Stimulated activated CD8-positive, alpha-beta memory T cell treated with anti-CD3 and anti-CD28 coated beads, Interleukin-12 subunit alpha, Interleukin-12 subunit beta, amount 100 ng/mL, for 24 hours (primary cell): ENCODE measurements around the gene ECT2.
"Not testable (repeated sequence)": the region's sequence is repeated elsewhere in the genome, so short reads cannot be mapped to it uniquely, and the experiment has no call there.

Experiments used
- DNase-seq: peaks from one replicate; pipeline ENCODE4 v3.0.0-alpha.2; 2020; ENCODE audit errors: extremely low read depth

The ECT2 gene

GRCh38 chr3:172750368-172751174, at the start of gene ECT2:
ECT2 (plus strand) TSS chr3:172750726; CDS start chr3:172754531, 3,805 bp downstream.
- DNase-seq: peak; percentile 96

- DNase-seq: no peak
These were observed 49.5 kb upstream of the ECT2 start for GRCh38 chr3:172700936-172701455.

- no peak for DNase-seq
These were observed 48.8 kb upstream of the ECT2 start for GRCh38 chr3:172701751-172702150.

- DNase-seq: no peak
These were observed 48.3 kb upstream of the ECT2 start for GRCh38 chr3:172702256-172702655.

- DNase-seq: not testable (repeated sequence)
These were observed 47.8 kb upstream of the ECT2 start for GRCh38 chr3:172702731-172703130.

- DNase-seq: no peak
These were observed 46.5 kb upstream of the ECT2 start for GRCh38 chr3:172704001-172704400.

GRCh38 chr3:172705170-172705569, 45.4 kb upstream of the ECT2 start:
- DNase-seq: no peak

- DNase-seq: no peak
These were observed 43.5 kb upstream of the ECT2 start for GRCh38 chr3:172707030-172707429.

GRCh38 chr3:172707967-172708366, 42.6 kb upstream of the ECT2 start:
- DNase-seq: no peak

GRCh38 chr3:172708921-172709773, 41.4 kb upstream of the ECT2 start:
- no peak for DNase-seq

GRCh38 chr3:172709774-172710663, 40.5 kb upstream of the ECT2 start:
- DNase-seq: no peak

GRCh38 chr3:172710664-172711453, 39.7 kb upstream of the ECT2 start, which contains the start of gene NCEH1:
NCEH1 (minus strand) TSS chr3:172711067; CDS start chr3:172710984, 83 bp downstream.
- peak; percentile 42 for DNase-seq

GRCh38 chr3:172711454-172711795, 39.1 kb upstream of the ECT2 start:
- DNase-seq: no peak

- DNase-seq: no peak
These were observed 37.2 kb upstream of the ECT2 start for GRCh38 chr3:172713316-172713715.

GRCh38 chr3:172716476-172716875, 34.0 kb upstream of the ECT2 start:
- no peak for DNase-seq

- no peak for DNase-seq
These were observed 32.9 kb upstream of the ECT2 start for GRCh38 chr3:172717493-172718088.

- not testable (repeated sequence) for DNase-seq
These were observed 27.9 kb upstream of the ECT2 start for GRCh38 chr3:172722536-172723040.

GRCh38 chr3:172726380-172726779, 24.1 kb upstream of the ECT2 start:
- no peak for DNase-seq

- DNase-seq: no peak
These were observed 15.5 kb upstream of the ECT2 start for GRCh38 chr3:172735014-172735413.

GRCh38 chr3:172739462-172739861, 11.1 kb upstream of the ECT2 start:
- no peak for DNase-seq
